Gastroesophageal sphincter (tissue), 2 donors: ENCODE data around the gene COX19.

Source experiments
- EP300 ChIP-seq: sonication (generic); formaldehyde crosslinking; IDR thresholded peaks from one replicate; pipeline ENCODE4 v1.6.1; 2017; ENCODE audit warnings: antibody characterized with exemption, mild to moderate bottlenecking
- POLR2A ChIP-seq, 2 donors: fragments of 450-650 bp; IDR thresholded peaks; one replicate each; pipeline ENCODE4 v1.6.1; 2017; ENCODE audit warnings: antibody characterized with exemption in 2 of 2, mild to moderate bottlenecking in 2 of 2, moderate library complexity in 1 of 2

DNA sequence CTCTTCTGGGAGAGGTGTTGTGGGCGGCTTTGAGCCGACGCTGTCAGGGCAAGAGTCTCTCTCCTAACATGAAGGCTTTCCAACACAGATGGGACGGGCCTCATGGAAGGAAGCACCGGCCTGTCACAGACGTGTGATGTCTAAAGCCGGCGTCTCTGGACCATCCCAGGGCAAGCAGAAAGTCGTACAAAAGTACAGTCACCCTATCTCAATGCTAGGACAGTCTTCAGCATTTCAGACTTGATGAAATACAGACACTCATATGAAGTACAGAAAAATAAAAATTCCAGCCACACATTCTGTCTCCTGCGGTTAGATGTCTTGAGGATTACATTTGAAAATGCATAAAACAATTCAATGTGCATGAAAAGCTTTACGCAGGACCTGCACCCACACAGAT lies 38.2 kb upstream of the COX19 start:
- TF ChIP-seq POLR2A (IDR thresholded peaks at IDR 0.05) (no peak), EP300 (no peak)
